NT2/D1 (cell line): Measurements from ENCODE around the gene FAM53B.

Experiments
- DNase-seq: peaks from one replicate; pipeline ENCODE4 v3.0.0-alpha.2; 2011; ENCODE audit warnings: low read depth, low spot score
- H3K27me3 ChIP-seq: 2 replicates; pipeline ENCODE4 v1.6.0; 2011; ENCODE audit warnings: mild to moderate bottlenecking; ENCODE audit not compliant: insufficient read length, insufficient read depth
- H3K36me3 ChIP-seq: 2 replicates; pipeline ENCODE4 v1.6.1; 2011; ENCODE audit warnings: mild to moderate bottlenecking, low read length, mixed read lengths; ENCODE audit not compliant: insufficient read depth, insufficient read length
- H3K4me1 ChIP-seq: 2 replicates; pipeline ENCODE4 v1.5.1; 2011; ENCODE audit not compliant: insufficient read depth, insufficient read length
- H3K4me3 ChIP-seq: 2 replicates; pipeline ENCODE4 v1.5.1; 2011; ENCODE audit warnings: low read depth; ENCODE audit not compliant: insufficient read length
- H3K9ac ChIP-seq: 2 replicates; pipeline ENCODE4 v1.6.0; 2011; ENCODE audit warnings: low read depth; ENCODE audit not compliant: insufficient read length
- H3K9me3 ChIP-seq: 2 replicates; pipeline ENCODE4 v1.5.1; 2011; ENCODE audit warnings: mild to moderate bottlenecking, low read length; ENCODE audit not compliant: insufficient read depth
- SUZ12 ChIP-seq: IDR thresholded peaks from 2 replicates; pipeline ENCODE4 v1.6.1; 2011; ENCODE audit not compliant: insufficient read length, insufficient read depth; ENCODE audit errors: extremely low read depth
- YY1 ChIP-seq: IDR thresholded peaks from 2 replicates; pipeline ENCODE4 v1.6.1; 2011; ENCODE audit not compliant: insufficient read length, insufficient read depth
- ZNF274 ChIP-seq: IDR thresholded peaks from 2 replicates; pipeline ENCODE4 v1.6.1; 2011; ENCODE audit warnings: mild to moderate bottlenecking, low read depth, low read length

FAM53B gene

GRCh38 chr10:124656541-124656940 lies 87.6 kb downstream of the FAM53B start:
- Histone ChIP-seq H3K27me3 (no peaks in the 10 kb centered on the region), H3K36me3 (peaks cover 8% of the 10 kb centered on the region), H3K9me3 (no peaks in the 10 kb centered on the region), H3K9ac (no peak overlapping the region), H3K4me1 (peaks cover 15% of the 10 kb centered on the region), H3K4me3 (no peak overlapping the region)
- TF ChIP-seq ZNF274 = no peak
- no peak for TF ChIP-seq SUZ12
- no peak for TF ChIP-seq YY1
- DNase-seq = no peak

GRCh38 chr10:124656113-124656490 lies 88.1 kb downstream of the FAM53B start:
- Histone ChIP-seq H3K4me3 (no peak overlapping the region), H3K9ac (no peak overlapping the region), H3K27me3 (no peaks in the 10 kb centered on the region), H3K36me3 (peaks cover 8% of the 10 kb centered on the region), H3K4me1 (peaks cover 18% of the 10 kb centered on the region), H3K9me3 (no peaks in the 10 kb centered on the region)
- TF ChIP-seq YY1 (no peak), ZNF274 (no peak), SUZ12 (no peak)
- DNase-seq = no peak

- Histone ChIP-seq H3K9me3 (no peaks in the 10 kb centered on the region), H3K36me3 (peaks cover 8% of the 10 kb centered on the region), H3K4me3 (no peak overlapping the region), H3K4me1 (peaks cover 22% of the 10 kb centered on the region), H3K27me3 (no peaks in the 10 kb centered on the region), H3K9ac (no peak overlapping the region)
- TF ChIP-seq SUZ12 (no peak), ZNF274 (no peak), YY1 (no peak)
- no peak for DNase-seq
Observed at GRCh38 chr10:124655191-124656112, 88.7 kb downstream of the FAM53B start.

- Histone ChIP-seq H3K9me3 (no peaks in the 10 kb centered on the region), H3K27me3 (no peaks in the 10 kb centered on the region), H3K4me1 (peaks cover 27% of the 10 kb centered on the region), H3K9ac (no peak overlapping the region), H3K4me3 (no peak overlapping the region), H3K36me3 (peaks cover 4% of the 10 kb centered on the region)
- no peak for TF ChIP-seq ZNF274
- no peak for TF ChIP-seq YY1
- TF ChIP-seq SUZ12 = no peak
- DNase-seq = no peak
Observed at GRCh38 chr10:124654686-124655085, 89.5 kb downstream of the FAM53B start.

- no peak for DNase-seq
- TF ChIP-seq SUZ12 (no peak), YY1 (no peak), ZNF274 (no peak)
- Histone ChIP-seq H3K27me3 (no peaks in the 10 kb centered on the region), H3K9me3 (no peaks in the 10 kb centered on the region), H3K4me1 (peaks cover 34% of the 10 kb centered on the region), H3K36me3 (peaks cover 4% of the 10 kb centered on the region), H3K9ac (no peak overlapping the region), H3K4me3 (no peak overlapping the region)
Observed at GRCh38 chr10:124653811-124654651, 90.1 kb downstream of the FAM53B start.

- Histone ChIP-seq H3K4me3 (no peak overlapping the region), H3K9me3 (no peaks in the 10 kb centered on the region), H3K27me3 (no peaks in the 10 kb centered on the region), H3K36me3 (peaks cover 4% of the 10 kb centered on the region), H3K4me1 (peaks cover 35% of the 10 kb centered on the region), H3K9ac (no peak overlapping the region)
- TF ChIP-seq YY1 = no peak
- no peak for TF ChIP-seq SUZ12
- TF ChIP-seq ZNF274 = no peak
- no peak for DNase-seq
Observed at GRCh38 chr10:124653311-124653710, 90.9 kb downstream of the FAM53B start.

GRCh38 chr10:124652701-124653100 lies 91.5 kb downstream of the FAM53B start:
- Histone ChIP-seq H3K27me3 (no peaks in the 10 kb centered on the region), H3K9ac (no peak overlapping the region), H3K4me3 (no peak overlapping the region), H3K9me3 (no peaks in the 10 kb centered on the region), H3K36me3 (peaks cover 4% of the 10 kb centered on the region), H3K4me1 (peaks cover 39% of the 10 kb centered on the region)
- TF ChIP-seq YY1 (no peak), ZNF274 (no peak), SUZ12 (no peak)
- DNase-seq = no peak
